HG03045 (cell line): Measurements from ENCODE around the gene TOLLIP.

Experiments used
- ATAC-seq: cut with Tn5 transposase; IDR thresholded peaks from one replicate; pipeline ENCODE4 v1.9.1; 2021; ENCODE audit warnings: mild to moderate bottlenecking, moderate library complexity; ENCODE audit not compliant: unreplicated experiment

TOLLIP gene

GRCh38 chr11:1234054-1234720 is 75.2 kb downstream of the TOLLIP start:
- no peak for ATAC-seq

GRCh38 chr11:1233351-1234053 is 75.9 kb downstream of the TOLLIP start:
- no peak for ATAC-seq

GRCh38 chr11:1232883-1233321 is 76.5 kb downstream of the TOLLIP start:
- no peak for ATAC-seq

GRCh38 chr11:1232021-1232882 is 77.2 kb downstream of the TOLLIP start:
- ATAC-seq: no peak

GRCh38 chr11:1231396-1232020 is 77.9 kb downstream of the TOLLIP start:
- ATAC-seq: no peak

GRCh38 chr11:1230456-1231395 is 78.7 kb downstream of the TOLLIP start:
- ATAC-seq: no peak

- no peak for ATAC-seq
Measured at GRCh38 chr11:1230121-1230455, 79.3 kb downstream of the TOLLIP start.

- ATAC-seq: no peak
Measured at GRCh38 chr11:1229471-1230120, 79.8 kb downstream of the TOLLIP start.

- ATAC-seq: no peak
Measured at GRCh38 chr11:1228921-1229451, 80.4 kb downstream of the TOLLIP start.

- ATAC-seq: no peak
Measured at GRCh38 chr11:1228101-1228821, 81.2 kb downstream of the TOLLIP start.

GRCh38 chr11:1227551-1228100 is 81.8 kb downstream of the TOLLIP start:
- ATAC-seq: no peak

- no peak for ATAC-seq
Measured at GRCh38 chr11:1226986-1227550, 82.4 kb downstream of the TOLLIP start.

- no peak for ATAC-seq
Measured at GRCh38 chr11:1226226-1226985, 83.0 kb downstream of the TOLLIP start.

- ATAC-seq: no peak
Measured at GRCh38 chr11:1225386-1226225, 83.8 kb downstream of the TOLLIP start.

- no peak for ATAC-seq
Measured at GRCh38 chr11:1224491-1225385, 84.7 kb downstream of the TOLLIP start.
